Stimulated activated CD4-positive, alpha-beta T cell treated with anti-CD3 and anti-CD28 coated beads, Interleukin-15, amount 100 ng/mL, for 48 hours (primary cell): ENCODE measurements around the gene TANK.

Source experiments
- DNase-seq, 2 donors: peaks; one replicate each; pipeline ENCODE4 v3.0.0-alpha.2; 2020; ENCODE audit warnings: low read depth in 2 of 2

Gene TANK

GRCh38 chr2:161133366-161133765 lies 26.9 kb upstream of the TANK start:
- DNase-seq: no peak

DNA sequence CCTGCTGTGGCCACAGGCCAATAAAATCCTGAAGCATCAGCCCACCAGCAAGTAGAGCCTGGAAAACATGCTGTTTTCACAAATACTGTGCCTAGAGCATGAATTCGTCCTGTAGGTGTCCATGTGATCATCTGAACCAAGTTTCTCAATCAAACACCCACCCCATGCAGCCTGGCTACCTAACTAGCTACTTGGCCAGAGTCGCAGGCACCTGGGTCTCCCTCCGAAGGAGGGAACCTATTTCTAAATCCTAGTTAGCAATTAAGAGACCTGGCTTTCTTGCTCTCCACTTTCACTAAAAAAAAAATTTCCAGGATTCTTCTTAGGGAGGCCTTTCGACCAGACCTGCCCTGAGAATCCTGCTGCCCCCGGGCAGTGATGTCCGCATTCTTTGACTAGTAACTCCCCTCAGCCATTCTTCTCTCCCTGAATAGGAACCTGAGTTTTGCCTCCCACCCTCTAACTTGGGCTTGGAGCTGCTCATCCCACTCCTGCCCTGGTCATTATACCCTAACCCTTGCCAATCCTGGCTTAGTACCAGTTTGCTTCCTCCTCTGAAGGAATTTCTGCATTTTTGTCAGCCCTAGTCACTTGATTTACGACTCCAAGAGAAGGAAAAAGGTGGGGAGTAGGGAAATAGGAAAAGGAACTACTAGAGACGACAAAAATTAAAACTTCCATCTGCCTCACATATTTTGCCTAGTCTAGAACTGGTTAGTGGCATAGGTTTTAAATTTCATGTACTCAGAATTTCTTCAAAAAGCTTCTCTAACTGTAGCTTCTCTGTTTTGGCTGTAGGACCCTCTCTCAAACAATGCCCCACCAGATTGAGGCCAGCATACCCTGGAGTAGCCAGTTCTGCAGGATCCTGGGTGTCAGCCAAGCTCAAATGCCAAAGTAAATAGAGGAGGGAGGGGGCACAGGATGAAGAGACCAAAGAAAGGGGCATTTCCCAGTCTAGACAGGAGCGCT lies 25.4 kb upstream of the TANK start:
- no peak for DNase-seq

- no peak for DNase-seq
Observed at GRCh38 chr2:161135951-161136593, 24.2 kb upstream of the TANK start.

DNA sequence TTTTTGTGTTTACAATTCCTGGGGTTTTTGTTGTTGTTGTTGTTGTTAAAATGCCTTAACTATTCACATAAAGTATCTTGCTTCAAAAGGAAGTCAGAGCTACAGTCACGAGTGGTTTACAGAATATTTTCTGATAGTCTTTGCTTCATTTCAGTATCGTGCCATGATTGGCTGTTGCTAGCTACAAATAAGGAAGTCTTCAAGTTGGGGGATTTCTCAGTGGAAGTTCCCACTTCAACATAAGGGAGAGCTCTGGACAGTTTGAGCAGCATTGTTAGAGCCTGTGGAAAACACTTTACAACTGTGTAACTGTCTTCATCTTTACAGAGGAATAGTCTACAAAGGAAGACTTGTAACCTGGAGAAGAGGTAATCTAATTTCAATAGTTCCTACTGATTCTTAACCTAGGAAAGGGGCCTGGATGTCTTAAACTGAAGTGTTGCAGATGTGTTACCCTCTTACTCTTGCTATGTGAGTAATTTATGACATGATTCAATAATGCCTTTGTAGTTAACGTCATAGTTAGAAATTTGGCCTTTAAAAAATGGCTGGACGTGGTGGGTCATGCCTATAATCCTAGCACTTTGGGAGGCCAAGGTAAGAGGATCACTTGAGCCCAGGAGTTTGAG lies 23.4 kb upstream of the TANK start:
- no peak for DNase-seq

DNA sequence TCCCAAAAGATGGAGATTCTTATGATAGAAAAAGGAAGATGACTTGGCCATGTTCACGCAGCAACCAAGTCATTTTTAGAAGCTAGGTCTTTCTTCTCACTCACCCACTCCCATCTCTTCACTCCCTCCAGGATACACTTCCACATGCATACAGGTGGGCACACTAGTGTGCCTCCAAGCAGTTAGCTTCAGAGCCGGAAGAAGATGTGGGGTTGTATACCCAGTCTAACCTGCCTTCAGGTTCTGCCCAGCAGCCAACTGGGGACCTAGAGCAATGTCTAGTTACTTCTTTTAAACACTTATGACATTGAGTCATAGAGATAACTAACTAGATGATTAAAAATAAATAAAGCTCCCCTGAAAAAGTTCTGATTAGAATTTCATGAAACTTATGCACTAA lies 21.8 kb upstream of the TANK start:
- no peak for DNase-seq

DNA sequence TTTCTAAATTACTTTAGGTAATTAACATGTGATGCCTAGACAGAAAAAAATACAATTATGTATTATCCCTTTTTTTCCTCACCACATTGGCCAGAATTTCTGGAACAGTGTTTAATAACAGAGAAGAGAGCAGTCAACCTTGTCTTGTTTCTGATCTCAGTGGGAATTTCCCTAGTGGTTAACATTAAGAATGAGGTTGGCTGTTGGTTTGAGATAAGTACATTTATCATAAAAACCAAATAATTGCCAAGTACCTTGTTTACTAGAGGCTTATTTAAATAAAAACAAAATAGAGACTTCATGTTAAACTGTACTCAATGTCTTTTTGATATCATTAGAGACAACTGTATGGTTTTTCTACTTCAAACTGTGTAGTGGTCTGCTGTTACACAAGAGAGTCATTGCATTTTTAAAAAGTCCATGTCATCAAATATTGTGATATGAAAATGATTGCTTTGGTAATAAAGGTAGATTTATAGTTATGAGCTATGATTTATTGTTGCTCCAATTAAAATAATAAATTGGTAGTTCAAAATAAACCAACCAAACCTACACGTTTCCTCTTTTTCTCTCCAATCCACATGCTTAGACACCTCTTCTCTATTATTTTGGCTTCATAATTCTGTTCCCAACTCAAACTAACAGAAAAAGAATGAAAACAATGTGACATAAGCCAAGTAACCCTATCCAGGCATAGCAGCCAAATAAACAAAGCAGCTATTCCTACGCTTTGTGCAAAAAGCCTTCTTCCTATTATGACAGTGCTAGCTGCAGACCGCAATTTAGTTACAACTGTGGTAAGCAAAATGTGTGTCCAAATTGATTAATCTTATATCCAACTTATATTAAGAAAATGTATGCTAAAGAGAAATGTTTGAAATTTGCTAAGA lies 20.9 kb upstream of the TANK start:
- no peak for DNase-seq

DNA sequence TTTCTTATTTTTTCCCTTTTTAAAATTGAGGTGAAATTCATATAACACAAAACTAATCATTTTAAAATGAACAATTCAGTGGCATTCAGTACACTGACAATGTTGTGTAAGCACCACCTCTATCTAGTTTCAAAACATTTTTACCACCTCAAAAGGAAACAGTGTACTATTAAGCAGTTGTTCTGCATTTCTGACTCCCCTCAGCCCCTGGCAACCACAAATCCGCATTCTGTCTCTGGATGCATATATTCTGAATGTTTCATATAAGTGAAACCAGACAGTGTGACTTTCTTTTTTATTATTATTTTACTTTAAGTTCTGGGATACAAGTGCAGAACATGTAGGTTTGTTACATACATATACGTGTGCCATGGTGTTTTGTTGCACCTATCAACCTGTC lies 19.2 kb upstream of the TANK start:
- no peak for DNase-seq

DNA sequence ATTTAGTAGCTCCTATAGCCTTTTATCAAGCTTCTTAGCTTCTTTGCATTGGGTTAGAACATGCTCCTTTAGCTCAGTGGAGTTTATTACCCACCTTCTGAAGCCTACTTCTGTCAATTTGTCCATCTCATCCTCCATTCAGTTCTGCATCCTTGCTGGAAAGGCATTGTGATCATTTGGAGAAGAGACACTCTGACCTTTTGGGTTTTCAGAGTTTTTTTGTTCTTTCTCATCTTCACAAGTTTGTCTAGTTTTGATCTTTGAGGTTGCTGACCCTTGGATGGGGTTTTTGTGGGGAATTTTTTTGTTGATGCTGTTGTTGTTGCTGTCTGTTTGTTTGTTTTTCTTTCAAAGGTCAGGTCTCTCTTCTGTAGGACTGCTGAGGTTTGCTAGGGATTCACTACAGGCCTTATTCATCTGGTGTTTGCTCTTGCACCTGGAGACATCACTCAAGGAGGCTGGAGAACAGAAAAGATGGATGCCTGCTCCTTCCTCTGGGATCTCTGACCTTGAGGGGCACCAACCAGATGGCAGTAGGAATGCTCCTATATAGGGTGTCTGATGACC lies 13.9 kb upstream of the TANK start:
- no peak for DNase-seq

- no peak for DNase-seq
Observed at GRCh38 chr2:161146996-161147395, 13.2 kb upstream of the TANK start.

DNA sequence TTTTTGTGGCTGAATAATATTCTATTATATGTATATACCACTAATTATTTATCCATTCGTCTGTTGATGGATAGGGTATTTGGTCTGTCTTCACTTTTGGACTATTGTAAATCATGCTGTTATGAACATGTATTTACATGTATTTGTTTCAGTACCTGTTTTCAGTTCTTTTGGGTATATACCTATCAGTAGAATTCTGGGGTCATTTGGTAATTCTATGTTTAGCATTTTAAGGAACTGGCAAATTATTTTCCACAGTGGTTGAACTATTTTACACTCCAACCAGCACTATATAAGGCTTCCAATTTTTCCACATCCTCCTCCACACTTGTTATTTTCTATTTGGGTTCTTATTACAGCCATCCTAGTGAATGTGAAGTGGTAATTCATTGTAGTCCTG lies 12.4 kb upstream of the TANK start:
- no peak for DNase-seq

DNA sequence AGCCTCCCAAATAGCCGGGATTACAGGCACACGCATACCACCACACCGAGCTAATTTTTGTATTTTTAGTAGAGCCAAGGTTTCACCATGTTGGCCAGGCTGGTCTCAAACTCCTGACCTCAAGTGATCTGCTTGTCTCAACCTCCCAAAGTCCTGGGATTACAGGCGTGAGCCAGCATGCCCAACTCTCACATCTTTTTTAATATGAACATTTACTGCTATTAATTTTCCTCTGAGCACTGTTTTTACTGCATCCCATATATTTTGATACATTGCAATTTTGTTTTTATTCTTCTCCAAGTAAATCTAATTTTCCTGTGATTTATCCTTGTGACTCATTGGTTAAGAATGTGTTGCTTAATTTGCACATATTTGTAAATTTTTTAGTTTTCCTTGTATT lies 9.5 kb upstream of the TANK start:
- no peak for DNase-seq

DNA sequence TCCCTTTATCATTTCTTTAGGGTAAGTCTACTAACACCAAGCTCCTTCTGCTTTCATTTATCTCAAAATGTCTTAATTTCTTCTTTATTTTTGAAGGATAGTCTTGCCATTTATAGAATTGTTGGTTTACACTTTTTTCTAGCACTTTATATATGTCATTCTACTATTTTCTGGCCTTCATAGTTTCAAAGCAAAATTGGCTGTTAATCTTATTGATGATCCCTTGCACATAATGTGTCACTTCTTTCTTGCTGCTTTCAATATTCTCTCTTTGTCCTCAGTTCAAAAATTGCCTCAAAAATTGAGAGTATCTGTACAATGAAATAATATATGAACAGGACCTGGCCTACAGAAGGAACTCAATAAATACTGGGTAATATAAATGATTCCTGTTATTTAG lies 7.9 kb upstream of the TANK start:
- no peak for DNase-seq

GRCh38 chr2:161158882-161159281 lies 1.3 kb upstream of the TANK start:
- no peak for DNase-seq

GRCh38 chr2:161159456-161160225 lies 587 bp upstream of the TANK start:
- DNase-seq: no peak

- peak in 1 of 2 donors; percentile 46 for DNase-seq
Observed at GRCh38 chr2:161161074-161161706, 962 bp downstream of the TANK start.

GRCh38 chr2:161163440-161163839 lies 3.2 kb downstream of the TANK start:
- DNase-seq: no peak

DNA sequence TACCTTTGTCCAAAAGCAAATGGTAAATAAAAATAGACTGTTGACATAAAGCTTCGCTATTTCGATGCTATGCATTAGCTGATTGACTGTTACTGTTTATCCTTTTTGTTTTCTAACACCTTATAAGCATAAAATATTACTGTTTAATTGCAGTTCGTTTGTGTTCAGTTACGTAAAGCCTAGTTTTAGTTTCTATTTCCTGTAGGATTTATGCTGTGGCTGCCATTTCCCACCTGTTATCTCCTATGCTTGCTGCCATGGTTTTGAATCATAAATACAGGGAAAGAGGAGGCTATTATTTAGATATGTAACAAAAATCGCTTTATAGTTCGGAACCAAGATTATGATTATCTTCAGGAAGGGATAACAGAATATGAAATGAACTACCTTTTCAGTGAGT lies 3.9 kb downstream of the TANK start:
- DNase-seq: no peak

- DNase-seq: no peak
Observed at GRCh38 chr2:161165266-161165665, 5.0 kb downstream of the TANK start.

- DNase-seq: no peak
Observed at GRCh38 chr2:161165811-161166210, 5.6 kb downstream of the TANK start.
